Measurements from ENCODE around the gene NPNT. TPM values are rescaled to one million over a fixed set of nuclear protein-coding genes. Genes with fewer than 3 reads are reported as not detected.
A peak's percentile ranks its signal among the peaks of the same experiment; 100 is the strongest.

NPNT gene
- total RNA-seq, 1 donor from 2014 or later, result 15.4 TPM

- no peak for DNase-seq (ENCODE audit: low read depth)
- TF ChIP-seq CTCF (conservative IDR thresholded peaks at IDR 0.05; ENCODE audit: low read depth, low read length), result no peak
- peak overlapping the region; percentile 38 for H3K4me3 ChIP-seq (ENCODE audit: low read depth, low read length)
Observed at GRCh38 chr4:105967058-105967658, 71.9 kb downstream of the NPNT start.

DNA sequence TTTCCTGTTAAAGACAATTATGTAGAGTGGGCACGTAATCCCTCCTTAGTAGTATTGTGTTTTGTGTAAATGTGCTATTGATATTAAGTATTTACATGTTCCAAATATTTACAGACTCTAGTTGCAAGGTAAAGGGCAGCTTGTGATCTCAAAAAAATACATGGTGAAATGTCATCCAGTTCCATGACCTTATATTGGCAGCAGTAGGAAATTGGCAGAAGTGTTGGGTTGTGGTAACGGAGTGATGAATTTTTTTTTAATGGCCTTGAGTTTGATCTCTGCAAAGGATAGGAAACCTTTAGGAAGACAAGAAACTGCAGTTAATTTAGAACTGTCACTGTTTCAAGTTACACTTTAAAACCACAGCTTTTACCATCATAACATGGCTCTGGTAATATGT is 74.3 kb downstream of the NPNT start:
- H3K4me3 ChIP-seq (ENCODE audit: low read depth, low read length), result no peak overlapping the region
- no peak for DNase-seq (ENCODE audit: low read depth)
- TF ChIP-seq CTCF (conservative IDR thresholded peaks at IDR 0.05; ENCODE audit: low read depth, low read length), result no peak

DNA sequence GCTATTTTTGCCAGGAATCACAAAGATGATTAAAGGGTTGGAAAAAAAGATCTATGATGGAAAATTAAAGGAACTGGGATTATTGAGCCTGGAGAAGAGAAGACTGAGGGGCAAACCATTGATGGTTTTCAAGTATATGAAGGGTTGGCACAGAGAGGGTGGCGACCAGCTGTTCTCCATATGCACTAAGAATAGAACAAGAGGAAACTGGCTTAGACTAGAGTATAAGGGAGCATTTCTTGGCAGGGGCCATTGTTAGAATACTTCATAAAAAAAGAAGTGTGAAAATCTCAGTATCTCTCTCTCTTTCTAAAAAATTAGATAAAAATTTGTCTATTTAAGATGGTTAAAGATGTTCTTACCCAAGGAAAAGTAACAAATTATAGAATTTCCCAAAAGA is 75.1 kb downstream of the NPNT start:
- no peak overlapping the region for H3K4me3 ChIP-seq (ENCODE audit: low read depth, low read length)
- no peak for TF ChIP-seq CTCF (conservative IDR thresholded peaks at IDR 0.05; ENCODE audit: low read depth, low read length)
- DNase-seq (ENCODE audit: low read depth), result no peak

DNA sequence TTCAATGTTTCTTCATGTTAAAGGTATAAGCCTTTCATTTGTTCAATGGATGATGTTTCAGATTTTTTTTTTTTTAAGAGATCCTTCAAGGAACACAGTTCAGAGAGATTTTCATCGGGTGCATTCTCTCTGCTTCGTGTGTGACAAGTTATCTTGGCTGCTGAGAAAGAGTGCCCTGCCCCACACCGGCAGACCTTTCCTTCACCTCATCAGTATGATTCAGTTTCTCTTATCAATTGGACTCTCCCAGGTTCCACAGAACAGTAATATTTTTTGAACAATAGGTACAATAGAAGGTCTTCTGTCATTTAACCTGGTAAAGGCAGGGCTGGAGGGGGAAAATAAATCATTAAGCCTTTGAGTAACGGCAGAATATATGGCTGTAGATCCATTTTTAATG is 75.8 kb downstream of the NPNT start:
- no peak for DNase-seq (ENCODE audit: low read depth)
- H3K4me3 ChIP-seq (ENCODE audit: low read depth, low read length), result no peak overlapping the region
- no peak for TF ChIP-seq CTCF (conservative IDR thresholded peaks at IDR 0.05; ENCODE audit: low read depth, low read length)

DNA sequence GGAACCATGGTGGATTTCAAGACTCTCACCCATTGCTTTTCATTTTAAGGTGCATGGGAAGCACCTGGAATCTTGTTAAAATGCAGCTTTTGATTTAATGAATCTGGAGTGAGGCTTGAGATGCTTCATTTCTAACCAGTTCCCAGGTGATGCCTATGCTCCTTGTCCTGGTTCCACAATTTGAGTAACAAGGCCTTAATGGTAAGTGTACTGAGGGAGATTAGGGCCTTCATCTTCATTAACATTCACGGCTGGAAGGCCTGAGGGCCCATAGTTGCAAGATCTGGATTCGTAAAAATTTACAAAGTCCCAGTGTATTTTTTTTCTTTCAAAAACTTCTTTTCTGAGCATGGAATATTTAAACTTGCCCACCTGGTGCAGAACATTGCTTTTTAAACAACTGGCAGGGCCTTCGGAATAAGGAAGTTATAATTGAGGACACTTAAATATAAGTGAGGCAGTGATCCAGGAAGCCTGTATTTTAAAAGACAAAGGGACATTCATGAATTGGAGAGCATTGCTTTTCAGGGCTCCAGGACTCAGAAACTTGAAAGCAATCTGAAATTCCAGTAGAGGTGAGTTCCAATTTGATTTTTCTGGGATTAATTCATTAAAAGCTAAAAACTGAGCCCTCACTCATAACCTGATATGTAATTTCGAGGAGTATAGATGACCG is 77.8 kb downstream of the NPNT start:
- no peak overlapping the region for H3K4me3 ChIP-seq (ENCODE audit: low read depth, low read length)
- DNase-seq (ENCODE audit: low read depth), result no peak
- no peak for TF ChIP-seq CTCF (conservative IDR thresholded peaks at IDR 0.05; ENCODE audit: low read depth, low read length)

GRCh38 chr4:105976915-105977314 is 81.6 kb downstream of the NPNT start:
- DNase-seq (ENCODE audit: low read depth), result no peak
- TF ChIP-seq CTCF (conservative IDR thresholded peaks at IDR 0.05; ENCODE audit: low read depth, low read length), result no peak
- H3K4me3 ChIP-seq (ENCODE audit: low read depth, low read length), result no peak overlapping the region
